ENCODE measurements around the gene FOXQ1.

DNA sequence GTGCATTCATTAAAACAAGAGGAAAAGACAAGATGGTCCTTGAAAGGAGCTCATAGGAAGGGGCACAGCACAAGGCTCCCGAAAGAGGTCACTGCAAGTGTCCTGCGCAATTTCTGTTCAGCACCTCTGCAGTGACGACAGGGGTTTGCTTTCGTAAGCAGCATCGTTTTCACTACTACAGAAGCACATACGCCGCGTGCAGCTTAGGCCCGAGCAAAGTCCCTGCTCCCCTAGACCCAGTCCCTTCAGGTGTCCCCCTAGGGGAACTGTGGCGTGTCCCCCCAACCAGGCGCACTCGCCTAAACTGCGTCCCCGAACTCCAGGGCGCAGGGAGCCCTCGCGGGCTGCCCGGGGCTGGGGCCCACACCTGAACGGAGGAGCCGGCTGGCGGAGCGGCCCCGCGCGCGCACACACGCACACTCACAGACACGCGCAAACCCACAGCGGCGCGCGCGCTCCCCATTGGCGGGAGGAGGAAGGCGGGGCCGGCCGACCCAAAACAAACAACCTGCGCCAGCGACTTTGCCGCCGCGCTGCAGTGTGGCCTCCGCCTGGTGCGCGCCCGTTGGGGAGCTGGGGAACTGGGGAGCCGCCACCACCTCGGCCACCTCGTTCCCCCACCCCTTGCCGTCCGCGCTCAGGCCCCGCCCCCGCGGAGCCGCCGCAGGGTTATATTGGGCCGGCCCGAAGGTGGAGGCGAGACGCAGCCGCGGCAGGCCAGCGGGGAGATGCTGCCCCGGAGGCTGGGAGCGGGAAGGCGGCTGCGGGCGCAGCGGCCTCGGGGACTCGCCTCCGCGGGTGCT is at the start of gene FOXQ1:
- TF ChIP-seq, protein P1, sequence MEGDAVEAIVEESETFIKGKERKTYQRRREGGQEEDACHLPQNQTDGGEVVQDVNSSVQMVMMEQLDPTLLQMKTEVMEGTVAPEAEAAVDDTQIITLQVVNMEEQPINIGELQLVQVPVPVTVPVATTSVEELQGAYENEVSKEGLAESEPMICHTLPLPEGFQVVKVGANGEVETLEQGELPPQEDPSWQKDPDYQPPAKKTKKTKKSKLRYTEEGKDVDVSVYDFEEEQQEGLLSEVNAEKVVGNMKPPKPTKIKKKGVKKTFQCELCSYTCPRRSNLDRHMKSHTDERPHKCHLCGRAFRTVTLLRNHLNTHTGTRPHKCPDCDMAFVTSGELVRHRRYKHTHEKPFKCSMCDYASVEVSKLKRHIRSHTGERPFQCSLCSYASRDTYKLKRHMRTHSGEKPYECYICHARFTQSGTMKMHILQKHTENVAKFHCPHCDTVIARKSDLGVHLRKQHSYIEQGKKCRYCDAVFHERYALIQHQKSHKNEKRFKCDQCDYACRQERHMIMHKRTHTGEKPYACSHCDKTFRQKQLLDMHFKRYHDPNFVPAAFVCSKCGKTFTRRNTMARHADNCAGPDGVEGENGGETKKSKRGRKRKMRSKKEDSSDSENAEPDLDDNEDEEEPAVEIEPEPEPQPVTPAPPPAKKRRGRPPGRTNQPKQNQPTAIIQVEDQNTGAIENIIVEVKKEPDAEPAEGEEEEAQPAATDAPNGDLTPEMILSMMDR (IDR thresholded peaks at IDR 0.05): no peak
- TF ChIP-seq POLR2A (IDR thresholded peaks at IDR 0.05): peak; percentile 83 to 99 (median 88)
